ENCODE results near the gene B3GALT2. TPM values are rescaled to one million over a fixed set of nuclear protein-coding genes. Genes with fewer than 3 reads are reported as not detected.

Gene B3GALT2
- total and polyA plus RNA-seq, 2 of the 4 experiments (the other 2 are of a cell fraction), result 1.8 to 4.5 TPM

DNA sequence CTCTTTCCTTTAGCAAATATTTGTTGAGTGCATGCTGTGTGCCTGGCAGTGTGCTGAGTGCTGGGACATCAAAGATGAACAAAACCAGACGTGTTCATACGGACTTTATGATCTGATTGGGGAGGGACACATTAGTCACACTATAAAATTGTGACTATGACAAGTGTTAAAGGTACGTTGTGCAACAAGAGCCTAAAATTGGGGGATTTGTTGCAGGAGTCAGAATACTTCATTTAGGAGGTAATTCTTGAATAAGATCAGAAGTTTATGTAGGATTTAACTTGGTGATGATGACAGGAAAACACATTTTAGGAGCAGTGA lies 29.6 kb downstream of the B3GALT2 start:
- dilution Hi-C loops (cut with HindIII; ENCODE audit: low sequenced_read_pairs, unreplicated experiment), result no loop called here
- peak overlapping the region; percentile 24; the same call in 1 of the 2 replicates for H2BK120ac ChIP-seq (ENCODE audit: low read depth, low read length)
- peak overlapping the region; percentile 53 for H2BK5ac ChIP-seq (ENCODE audit: low read depth, low read length, poor library complexity, severe bottlenecking)
- peak overlapping the region; percentile 28; the same call in 1 of the 2 replicates for H3K23ac ChIP-seq (ENCODE audit: low read depth, low read length)
- no peak overlapping the region for H2AK5ac ChIP-seq (ENCODE audit: low read depth, low read length)
- H3K27me3 ChIP-seq (ENCODE audit: control insufficient read depth, insufficient read depth, low read length), result no peaks in the 10 kb centered on the region
- CTCF ChIA-PET, result interaction anchor here (0.6 kb wide), 1 partner anchor 429 kb away, joined by 4 read pairs; no protein-coding TSS in a partner anchor
- no peak overlapping the region for H3K4me3 ChIP-seq (ENCODE audit: insufficient read depth, low read depth, low read length)
- H3K9me3 ChIP-seq (ENCODE audit: control insufficient read depth, insufficient read depth, low read length), result no peaks in the 10 kb centered on the region
- peak overlapping the region; percentile 88 for H4K5ac ChIP-seq (ENCODE audit: low read depth, low read length)
- intact Hi-C loops (cut with micrococcal nuclease), result no loop called here
- in situ Hi-C loops (cut with MboI; ENCODE audit: low sequenced_read_pairs), result no loop called here
- DNase-seq, result no peak
- POLR2A ChIA-PET (ENCODE audit: unreplicated experiment), result no interaction called here
- no CpG with 5 or more reads among the region's 3 CpGs for WGBS, 2 experiments (ENCODE audit: extremely low coverage in 2 of 2, insufficient read length in 1 of 2)
- H3K27ac ChIP-seq (ENCODE audit: insufficient read depth, low read length), result peak overlapping the region; percentile 69; the same call in 1 of the 2 replicates
- H3K18ac ChIP-seq (ENCODE audit: low read depth, low read length), result peak overlapping the region; percentile 90
- peak overlapping the region; percentile 24; the same call in 1 of the 2 replicates for H3K14ac ChIP-seq (replicated peaks; ENCODE audit: low read depth, low read length)
- BruUV-seq (replicated peaks), result no TSS peak
- no peak overlapping the region for H2AFZ ChIP-seq (replicated peaks; ENCODE audit: low read length, poor library complexity)
- ATAC-seq (ENCODE audit: low read depth), result no peak
- H3K56ac ChIP-seq (ENCODE audit: extremely low read depth, insufficient read depth, low read length), result no peak overlapping the region
- H3K79me1 ChIP-seq (ENCODE audit: low read depth in 1 of 2, low read length in 2 of 2), result peaks cover 10 to 30% of the 10 kb centered on the region in 2 experiments; a peak in 3 of 4 replicates
- H2BK20ac ChIP-seq (ENCODE audit: low read depth, low read length), result peak overlapping the region; percentile 35; the same call in 1 of the 2 replicates
- H3K4me1 ChIP-seq (ENCODE audit: control insufficient read depth, insufficient read depth, low read length), result peaks cover 7% of the 10 kb centered on the region
- peaks cover 6% of the 10 kb centered on the region; the same call in 1 of the 2 replicates for H4K20me1 ChIP-seq (ENCODE audit: insufficient read depth, low read length)
- peaks cover 9% of the 10 kb centered on the region for H3K36me3 ChIP-seq (ENCODE audit: control insufficient read depth, insufficient read depth, low read length)
- H2BK15ac ChIP-seq (ENCODE audit: low read depth, low read length), result no peak overlapping the region
- 0 out of 4 replicates have a peak overlapping the region, but pooled peaks of 1 of the 2 experiments have one; percentile 16 for H4K8ac ChIP-seq (ENCODE audit: low read depth in 2 of 2, low read length in 2 of 2)
- H3K4ac ChIP-seq (ENCODE audit: low read depth, low read length), result peak overlapping the region; percentile 47
- peak overlapping the region; percentile 87 for H3K4me2 ChIP-seq (ENCODE audit: low read depth, low read length)
- H3K9ac ChIP-seq (ENCODE audit: low read depth, low read length), result peak overlapping the region; percentile 10; the same call in 1 of the 2 replicates
- H4K91ac ChIP-seq (ENCODE audit: insufficient read depth, low read depth, low read length), result peak overlapping the region; percentile 4; the same call in 1 of the 2 replicates
- peaks cover 4% of the 10 kb centered on the region; the same call in 1 of the 2 replicates for H3K9me1 ChIP-seq (ENCODE audit: insufficient read depth, low read length)
- no peak overlapping the region for H2AK9ac ChIP-seq (replicated peaks; ENCODE audit: low read depth, low read length, poor library complexity)
- TF ChIP-seq MAFK (IDR thresholded peaks at IDR 0.05; ENCODE audit: low read depth, low read length) (no peak), FOS (IDR thresholded peaks at IDR 0.05; ENCODE audit: low read depth, low read length) (no peak), BHLHE40 (IDR thresholded peaks at IDR 0.05; ENCODE audit: low read depth, low read length) (no peak), CEBPB (IDR thresholded peaks at IDR 0.05; ENCODE audit: low read depth, low read length) (peak; percentile 64), POLR2A (IDR thresholded peaks at IDR 0.05; ENCODE audit: low read depth, low read length) (no peak), RCOR1 (IDR thresholded peaks at IDR 0.05; ENCODE audit: insufficient replicate concordance, low read length) (no peak), RAD21 (IDR thresholded peaks at IDR 0.05; ENCODE audit: low read length) (no peak), NFE2L2 (IDR thresholded peaks at IDR 0.05; ENCODE audit: low read depth, low read length) (no peak)
